A549 (cell line): ENCODE results near the gene SAMD3. TPM values are rescaled to one million over a fixed set of nuclear protein-coding genes. Genes with fewer than 3 reads are reported as not detected.

Experiments used
- ATAC-seq, 2 experiments: fragments of 200-7000 bp in 1 of 2; fragments of >200 bp in 1 of 2; cut with Nextera tagmentation in 1 of 2; cut with Tn5 transposase in 1 of 2; 3 replicates each; pipeline versions ENCODE4 v1.8.0 to v1.9.1; 2018 to 2020; ENCODE audit warnings: mild to moderate bottlenecking in 1 of 2, moderate library complexity in 1 of 2
- CTCF ChIA-PET: fragments of 300-600 bp; sonication (Branson Sonifier 250); formaldehyde crosslinking; extraction: SDS; loops from one replicate; lab custom pipeline; 2021; ENCODE audit warnings: antibody characterized with exemption, inconsistent platforms; lab: Yijun Ruan, JAX
- POLR2A ChIA-PET: fragments of 350-600 bp; formaldehyde crosslinking; extraction: SDS; loops from one replicate; lab custom pipeline; 2021; ENCODE audit warnings: antibody characterized with exemption, inconsistent platforms; lab: Yijun Ruan, JAX
- DNase-seq, 2 experiments: peaks; one replicate each; pipeline versions ENCODE4 v3.0.0 to v3.0.0-alpha.2; 2011 to 2016; ENCODE audit warnings: low read depth in 1 of 2, low spot score in 1 of 2
- FAIRE-seq: peaks from 2 replicates; lab custom pipeline; 2011; peaks lifted over from hg19 to GRCh38; lab: Jason Lieb, UNC
- H3K27ac ChIP-seq, 2 experiments: fragments of >200 bp; sonication (Bioruptor Twin); formaldehyde crosslinking; 3 replicates each; pipeline ENCODE4 v1.5.1; 2016 to 2017
- H3K4me1 ChIP-seq: fragments of >200 bp; sonication (Bioruptor Twin); formaldehyde crosslinking; 3 replicates; pipeline ENCODE4 v1.6.1; 2016
- H3K4me2 ChIP-seq: fragments of >200 bp; sonication (Bioruptor Twin); formaldehyde crosslinking; 3 replicates; pipeline ENCODE4 v1.6.1; 2016
- H3K4me3 ChIP-seq: fragments of >200 bp; sonication (Bioruptor Twin); formaldehyde crosslinking; 3 replicates; pipeline ENCODE4 v1.5.1; 2016
- H3K9me3 ChIP-seq: fragments of >200 bp; sonication (Bioruptor Twin); formaldehyde crosslinking; 3 replicates; pipeline ENCODE4 v1.6.1; 2016
- ATOH8 ChIP-seq: fragments of 250-450 bp; sonication (Bioruptor Pico); IDR thresholded peaks from 2 replicates; pipeline ENCODE4 v1.5.0; 2020; ENCODE audit warnings: low read depth, mild to moderate bottlenecking, moderate library complexity
- CEBPB ChIP-seq, 2 experiments: fragments of >200 bp in 1 of 2; sonication (Bioruptor Twin) in 1 of 2; formaldehyde crosslinking in 1 of 2; IDR thresholded peaks; 2 replicates each; pipeline ENCODE4 v1.6.1; 2012 to 2016
- CHD2 ChIP-seq: fragments of 150-350 bp; IDR thresholded peaks from 2 replicates; pipeline ENCODE4 v1.6.1; 2014; ENCODE audit warnings: low read length; ENCODE audit not compliant: partially characterized antibody
- CHD4 ChIP-seq: fragments of 200-600 bp; sonication (generic); IDR thresholded peaks from 2 replicates; pipeline ENCODE4 v1.6.1; 2016; ENCODE audit warnings: antibody characterized with exemption, mild to moderate bottlenecking, borderline replicate concordance
- E2F6 ChIP-seq: IDR thresholded peaks from 2 replicates; pipeline ENCODE4 v1.6.1; 2012; ENCODE audit warnings: low read depth, borderline replicate concordance
- FOSB ChIP-seq: fragments of 250-450 bp; sonication (Bioruptor Pico); IDR thresholded peaks from 2 replicates; pipeline ENCODE4 v1.5.0; 2020; ENCODE audit warnings: mild to moderate bottlenecking, moderate library complexity
- FOSL2 ChIP-seq, 2 experiments: fragments of 450-650 bp in 1 of 2; fragments of >200 bp in 1 of 2; sonication (Bioruptor Twin) in 1 of 2; formaldehyde crosslinking; IDR thresholded peaks; 2 replicates each; pipeline versions ENCODE4 v1.5.0 to v1.6.1; 2016 to 2020; ENCODE audit warnings: mild to moderate bottlenecking in 1 of 2, moderate library complexity in 1 of 2
- HDAC2 ChIP-seq: fragments of 200-600 bp; sonication (generic); IDR thresholded peaks from 2 replicates; pipeline ENCODE4 v1.6.1; 2016
- HES2 ChIP-seq: fragments of >200 bp; sonication (Bioruptor Twin); formaldehyde crosslinking; IDR thresholded peaks from 2 replicates; pipeline ENCODE4 v1.6.1; 2016
- HEYL ChIP-seq: fragments of 250-450 bp; sonication (Bioruptor Pico); IDR thresholded peaks from 2 replicates; pipeline ENCODE4 v1.8.0; 2021; ENCODE audit warnings: mild to moderate bottlenecking, moderate library complexity
- HOXB13 ChIP-seq: fragments of 250-450 bp; sonication (Bioruptor Pico); IDR thresholded peaks from 2 replicates; pipeline ENCODE4 v1.5.0; 2020; ENCODE audit warnings: low read depth, mild to moderate bottlenecking, moderate library complexity
- JUNB ChIP-seq: fragments of >200 bp; sonication (Bioruptor Twin); formaldehyde crosslinking; IDR thresholded peaks from 2 replicates; pipeline ENCODE4 v1.6.1; 2016
- KDM1A ChIP-seq: fragments of 200-600 bp; sonication (generic); IDR thresholded peaks from 2 replicates; pipeline ENCODE4 v1.6.1; 2016; ENCODE audit warnings: low read depth, mild to moderate bottlenecking
- KDM5A ChIP-seq: fragments of 200-600 bp; sonication (generic); IDR thresholded peaks from 2 replicates; pipeline ENCODE4 v1.6.1; 2016; ENCODE audit warnings: antibody characterized with exemption, mild to moderate bottlenecking
- MAFK ChIP-seq: fragments of 450-650 bp; IDR thresholded peaks from 2 replicates; pipeline ENCODE4 v1.6.1; 2014; ENCODE audit not compliant: partially characterized antibody
- MAZ ChIP-seq: fragments of 150-350 bp; IDR thresholded peaks from 2 replicates; pipeline ENCODE4 v1.6.1; 2014; ENCODE audit warnings: antibody characterized with exemption, low read depth, low read length, borderline replicate concordance
- MYC ChIP-seq: IDR thresholded peaks from 2 replicates; pipeline ENCODE4 v1.6.1; 2012; ENCODE audit warnings: mild to moderate bottlenecking, inconsistent platforms, low read length, improper control_type of control experiment, borderline replicate concordance
- PHF8 ChIP-seq: fragments of 200-600 bp; sonication (generic); IDR thresholded peaks from 2 replicates; pipeline ENCODE4 v1.6.1; 2016; ENCODE audit warnings: low read depth, mild to moderate bottlenecking, antibody characterized with exemption, moderate library complexity, borderline replicate concordance
- POLR2A ChIP-seq: IDR thresholded peaks from 2 replicates; pipeline ENCODE4 v1.6.1; 2012; ENCODE audit warnings: mild to moderate bottlenecking, low read length
- RARB ChIP-seq: fragments of 250-450 bp; sonication (Bioruptor Pico); IDR thresholded peaks from 2 replicates; pipeline ENCODE4 v1.8.0; 2021; ENCODE audit warnings: mild to moderate bottlenecking, moderate library complexity
- RFX5 ChIP-seq: fragments of 450-650 bp; IDR thresholded peaks from 2 replicates; pipeline ENCODE4 v1.7.1; 2014; ENCODE audit warnings: antibody characterized with exemption, mild to moderate bottlenecking, moderate library complexity
- RNF2 ChIP-seq: fragments of 200-600 bp; sonication (generic); IDR thresholded peaks from 2 replicates; pipeline ENCODE4 v1.6.1; 2016; ENCODE audit warnings: low read depth, mild to moderate bottlenecking, antibody characterized with exemption, moderate library complexity, borderline replicate concordance
- SREBF2 ChIP-seq: fragments of 450-650 bp; IDR thresholded peaks from 2 replicates; pipeline ENCODE4 v1.6.1; 2014; ENCODE audit warnings: mild to moderate bottlenecking, moderate library complexity
- TP53 ChIP-seq: fragments of 250-450 bp; sonication (Bioruptor Pico); IDR thresholded peaks from 2 replicates; pipeline ENCODE4 v1.5.0; 2021; ENCODE audit warnings: mild to moderate bottlenecking, moderate library complexity
- ZC3H11A ChIP-seq: fragments of 450-650 bp; IDR thresholded peaks from 2 replicates; pipeline ENCODE4 v1.6.1; 2014; ENCODE audit warnings: antibody characterized with exemption, mild to moderate bottlenecking
- ZFP36 ChIP-seq: fragments of 450-650 bp; IDR thresholded peaks from 2 replicates; pipeline ENCODE4 v1.6.1; 2014; ENCODE audit warnings: borderline replicate concordance; ENCODE audit not compliant: partially characterized antibody
- WGBS: methylation state at CpG from one replicate; pipeline ENCODE4 v1.1.6; 2017; ENCODE audit errors: missing lambda C conversion rate; 5-methylcytosine and 5-hydroxymethylcytosine counted together
- polyA plus RNA-seq, 4 experiments: library from polyadenylated mRNA; depleted of rRNA in 3 of 4; stranded (reverse); fragments of >200 nt; fragmentation: RNase III in 1 of 4; extraction: RNeasy Plus Mini Kit Qiagen cat#74134 plus additional on column Dnase treatment in 1 of 4; gene quantifications; 2 replicates in 3 of 4; 3 replicates in 1 of 4; pipeline ENCODE4 v1.2.3, GENCODE V29; 2011 to 2017
- TF ChIP-seq, protein P1 (sequence below): fragments of 250-450 bp; sonication (Bioruptor Pico); IDR thresholded peaks from 2 replicates; pipeline ENCODE4 v1.5.0; 2021; ENCODE audit warnings: mild to moderate bottlenecking, moderate library complexity, borderline replicate concordance
- TF ChIP-seq, protein P2 (sequence below): IDR thresholded peaks from 2 replicates; pipeline ENCODE4 v1.6.1; 2012
- TF ChIP-seq, protein P3 (sequence below): fragments of >200 bp; sonication (Bioruptor Twin); formaldehyde crosslinking; IDR thresholded peaks from 3 replicates; pipeline ENCODE4 v1.5.1; 2016

Gene SAMD3
- polyA plus RNA-seq, 2 of the 4 experiments (the other 2 are of a cell fraction), result not detected

DNA sequence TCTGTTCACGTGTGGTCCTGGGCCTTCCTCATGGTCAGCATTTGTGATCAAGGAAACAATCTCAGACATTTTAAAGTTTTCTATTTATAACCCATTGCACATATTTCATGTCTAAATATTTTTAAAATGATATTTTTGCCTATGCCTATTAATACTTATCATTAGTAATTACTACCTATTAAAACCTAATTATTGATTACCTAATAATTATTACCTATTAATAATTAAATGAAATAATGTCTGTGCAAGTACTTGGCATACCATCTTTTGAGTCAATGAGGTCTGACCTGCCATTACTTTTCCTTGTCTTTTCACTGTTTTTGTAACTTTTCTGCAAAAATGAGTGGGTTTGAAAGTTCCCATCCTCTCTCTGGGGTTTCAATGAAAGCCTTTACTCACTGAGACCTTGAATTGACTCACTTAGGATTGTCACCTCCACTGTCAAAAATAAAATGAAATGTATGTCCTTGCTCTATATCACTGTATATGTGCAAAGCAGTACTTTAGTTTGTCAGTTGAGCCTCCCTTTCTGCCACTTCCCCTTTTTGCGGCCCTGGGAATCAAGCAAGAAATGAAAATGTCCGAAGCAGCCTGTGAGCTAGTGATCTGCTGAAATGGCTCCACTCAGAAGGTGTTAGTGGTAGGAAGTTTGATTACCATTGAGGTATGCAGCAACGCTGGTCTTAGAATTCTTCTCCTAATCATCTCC, 116.6 kb downstream of the SAMD3 start:
- ChIA-PET CTCF (no interaction called here), POLR2A (no interaction called here)
- TF ChIP-seq ATOH8 (CRISPR knock-in tag) (no peak), FOSB (CRISPR knock-in tag) (no peak), HES2 (no peak), HEYL (no peak), POLR2A (no peak), RNF2 (no peak), TP53 (CRISPR knock-in tag) (no peak), CEBPB (IDR thresholded peaks at IDR 0.05) (no peak), MAFK (no peak), RARB (CRISPR knock-in tag) (no peak), E2F6 (no peak), RFX5 (no peak), HDAC2 (no peak), JUNB (no peak), ZFP36 (no peak)
- TF ChIP-seq, protein P1, sequence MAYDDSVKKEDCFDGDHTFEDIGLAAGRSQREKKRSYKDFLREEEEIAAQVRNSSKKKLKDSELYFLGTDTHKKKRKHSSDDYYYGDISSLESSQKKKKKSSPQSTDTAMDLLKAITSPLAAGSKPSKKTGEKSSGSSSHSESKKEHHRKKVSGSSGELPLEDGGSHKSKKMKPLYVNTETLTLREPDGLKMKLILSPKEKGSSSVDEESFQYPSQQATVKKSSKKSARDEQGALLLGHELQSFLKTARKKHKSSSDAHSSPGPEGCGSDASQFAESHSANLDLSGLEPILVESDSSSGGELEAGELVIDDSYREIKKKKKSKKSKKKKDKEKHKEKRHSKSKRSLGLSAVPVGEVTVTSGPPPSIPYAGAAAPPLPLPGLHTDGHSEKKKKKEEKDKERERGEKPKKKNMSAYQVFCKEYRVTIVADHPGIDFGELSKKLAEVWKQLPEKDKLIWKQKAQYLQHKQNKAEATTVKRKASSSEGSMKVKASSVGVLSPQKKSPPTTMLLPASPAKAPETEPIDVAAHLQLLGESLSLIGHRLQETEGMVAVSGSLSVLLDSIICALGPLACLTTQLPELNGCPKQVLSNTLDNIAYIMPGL (CRISPR knock-in tag), result no peak
- TF ChIP-seq, protein P2, sequence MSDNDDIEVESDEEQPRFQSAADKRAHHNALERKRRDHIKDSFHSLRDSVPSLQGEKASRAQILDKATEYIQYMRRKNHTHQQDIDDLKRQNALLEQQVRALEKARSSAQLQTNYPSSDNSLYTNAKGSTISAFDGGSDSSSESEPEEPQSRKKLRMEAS, result no peak
- TF ChIP-seq, protein P3, sequence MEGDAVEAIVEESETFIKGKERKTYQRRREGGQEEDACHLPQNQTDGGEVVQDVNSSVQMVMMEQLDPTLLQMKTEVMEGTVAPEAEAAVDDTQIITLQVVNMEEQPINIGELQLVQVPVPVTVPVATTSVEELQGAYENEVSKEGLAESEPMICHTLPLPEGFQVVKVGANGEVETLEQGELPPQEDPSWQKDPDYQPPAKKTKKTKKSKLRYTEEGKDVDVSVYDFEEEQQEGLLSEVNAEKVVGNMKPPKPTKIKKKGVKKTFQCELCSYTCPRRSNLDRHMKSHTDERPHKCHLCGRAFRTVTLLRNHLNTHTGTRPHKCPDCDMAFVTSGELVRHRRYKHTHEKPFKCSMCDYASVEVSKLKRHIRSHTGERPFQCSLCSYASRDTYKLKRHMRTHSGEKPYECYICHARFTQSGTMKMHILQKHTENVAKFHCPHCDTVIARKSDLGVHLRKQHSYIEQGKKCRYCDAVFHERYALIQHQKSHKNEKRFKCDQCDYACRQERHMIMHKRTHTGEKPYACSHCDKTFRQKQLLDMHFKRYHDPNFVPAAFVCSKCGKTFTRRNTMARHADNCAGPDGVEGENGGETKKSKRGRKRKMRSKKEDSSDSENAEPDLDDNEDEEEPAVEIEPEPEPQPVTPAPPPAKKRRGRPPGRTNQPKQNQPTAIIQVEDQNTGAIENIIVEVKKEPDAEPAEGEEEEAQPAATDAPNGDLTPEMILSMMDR, result no peak
- DNase-seq (no peak), ATAC-seq (no peak), FAIRE-seq (no peak)
- Histone ChIP-seq H3K27ac (no peak overlapping the region), H3K4me3 (no peak overlapping the region), H3K9me3 (no peaks in the 10 kb centered on the region), H3K4me2 (no peak overlapping the region), H3K4me1 (no peaks in the 10 kb centered on the region)
- WGBS, result 82% methylated on average over 4 of the region's 4 CpGs

DNA sequence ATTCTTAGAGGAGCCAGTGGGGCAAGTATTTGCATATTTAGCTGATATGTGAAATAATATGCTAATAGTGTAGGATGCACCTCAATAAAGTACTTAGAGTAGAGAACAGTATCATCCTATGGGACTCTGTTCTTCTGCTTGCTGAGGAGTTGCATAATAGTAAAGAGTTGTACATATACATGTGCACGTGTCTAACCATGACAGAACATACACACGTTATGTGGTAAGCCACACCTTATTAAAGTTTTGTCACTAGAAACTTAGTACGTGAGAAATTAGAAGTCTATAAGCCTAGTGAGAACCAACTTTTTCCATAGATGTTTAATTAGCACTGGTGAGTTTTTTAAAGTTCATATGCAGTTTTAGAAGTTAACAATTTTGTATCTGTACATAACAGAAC, 123.6 kb downstream of the SAMD3 start:
- DNase-seq (no peak), ATAC-seq (no peak), FAIRE-seq (no peak)
- H3K9me3 ChIP-seq, result no peaks in the 10 kb centered on the region
- ChIA-PET CTCF (interaction anchor here (0.5 kb wide), 1 partner anchor 1061 kb away, joined by 3 read pairs; no protein-coding TSS in a partner anchor), POLR2A (no interaction called here)
- no peak overlapping the region for H3K4me2 ChIP-seq
- H3K27ac ChIP-seq, result no peak overlapping the region
- 89% methylated on average over 3 of the region's 3 CpGs for WGBS
- H3K4me3 ChIP-seq, result no peak overlapping the region
- no peaks in the 10 kb centered on the region for H3K4me1 ChIP-seq
- TF ChIP-seq MAFK (no peak), KDM5A (no peak), HOXB13 (CRISPR knock-in tag) (no peak), CHD4 (no peak), KDM1A (no peak), ZC3H11A (no peak), PHF8 (no peak), FOSB (CRISPR knock-in tag) (no peak), MAZ (no peak), CHD2 (no peak), SREBF2 (no peak), MYC (no peak), E2F6 (no peak), FOSL2 (IDR thresholded peaks at IDR 0.05) (no peak), FOSL2 (CRISPR knock-in tag; IDR thresholded peaks at IDR 0.05) (no peak)
- TF ChIP-seq, protein P1 (CRISPR knock-in tag), result no peak
- TF ChIP-seq, protein P2, result no peak
